Stimulated activated naive CD8-positive, alpha-beta T cell treated with anti-CD3 and anti-CD28 coated beads, Interleukin-15, amount 100 ng/mL, for 72 hours (primary cell): ENCODE data around the gene ATRAID.
"Not testable (repeated sequence)": the region's sequence is repeated elsewhere in the genome, so short reads cannot be mapped to it uniquely, and the experiment has no call there.

Source experiments
- ATAC-seq: fragments of 150-1000 bp; cut with Tn5 transposase; 2 replicates; pipeline ENCODE4 v1.10.0; 2021; ENCODE audit warnings: mild to moderate bottlenecking, moderate library complexity
- DNase-seq, 2 donors: peaks; one replicate each; pipeline ENCODE4 v3.0.0; 2021 to 2022
- H3K27ac Mint-ChIP-seq, 2 donors: one replicate each; pipeline ENCODE4 v1.8.0; 2022; ENCODE audit warnings: mild to moderate bottlenecking in 2 of 2, mixed read lengths in 2 of 2, moderate library complexity in 2 of 2
- H3K27me3 Mint-ChIP-seq: one replicate; pipeline ENCODE4 v1.8.0; 2022; ENCODE audit warnings: mixed read lengths
- H3K4me1 Mint-ChIP-seq: one replicate; pipeline ENCODE4 v1.8.0; 2022; ENCODE audit warnings: mild to moderate bottlenecking, mixed read lengths
- H3K4me3 Mint-ChIP-seq, 2 donors: one replicate each; pipeline ENCODE4 v1.8.0; 2022; ENCODE audit warnings: mild to moderate bottlenecking in 2 of 2, mixed read lengths in 2 of 2, moderate library complexity in 1 of 2
- H3K9me3 Mint-ChIP-seq, 2 donors: one replicate each; pipeline ENCODE4 v1.8.0; 2022; ENCODE audit warnings: mixed read lengths in 2 of 2

ATRAID gene

GRCh38 chr2:27185331-27186026 lies 26.4 kb upstream of the ATRAID start:
- H3K9me3 Mint-ChIP-seq: no peaks in the 10 kb centered on the region
- ATAC-seq (no peak), DNase-seq (no peak)
- H3K27ac Mint-ChIP-seq: no peak overlapping the region
- H3K4me1 Mint-ChIP-seq: no peaks in the 10 kb centered on the region
- no peak overlapping the region for H3K4me3 Mint-ChIP-seq
- H3K27me3 Mint-ChIP-seq: peaks cover 33% of the 10 kb centered on the region

- Mint-ChIP-seq H3K27ac (no peak overlapping the region), H3K9me3 (no peaks in the 10 kb centered on the region), H3K4me1 (no peaks in the 10 kb centered on the region), H3K4me3 (no peak overlapping the region), H3K27me3 (peaks cover 27% of the 10 kb centered on the region)
- ATAC-seq (no peak), DNase-seq (no peak)
Measured at GRCh38 chr2:27186613-27187345, 25.1 kb upstream of the ATRAID start.

- Mint-ChIP-seq H3K9me3 (no peaks in the 10 kb centered on the region), H3K4me3 (no peak overlapping the region), H3K27me3 (peaks cover 16% of the 10 kb centered on the region), H3K4me1 (no peaks in the 10 kb centered on the region), H3K27ac (no peak overlapping the region)
- ATAC-seq (no peak), DNase-seq (no peak)
Measured at GRCh38 chr2:27189989-27190388, 21.9 kb upstream of the ATRAID start.

GRCh38 chr2:27191070-27191829 lies 20.6 kb upstream of the ATRAID start:
- DNase-seq (peak; percentile 21 to 43), ATAC-seq (peak; percentile 90)
- Mint-ChIP-seq H3K9me3 (no peaks in the 10 kb centered on the region), H3K27ac (no peak overlapping the region), H3K27me3 (peaks cover 16% of the 10 kb centered on the region), H3K4me3 (no peak overlapping the region), H3K4me1 (no peaks in the 10 kb centered on the region)

GRCh38 chr2:27194538-27195354 lies 17.1 kb upstream of the ATRAID start:
- H3K9me3 Mint-ChIP-seq: no peaks in the 10 kb centered on the region
- H3K4me1 Mint-ChIP-seq: no peaks in the 10 kb centered on the region
- DNase-seq (no peak), ATAC-seq (no peak)
- peaks cover 7% of the 10 kb centered on the region for H3K27me3 Mint-ChIP-seq
- no peak overlapping the region for H3K4me3 Mint-ChIP-seq
- H3K27ac Mint-ChIP-seq: no peak overlapping the region

- H3K27ac Mint-ChIP-seq, H3K27me3 Mint-ChIP-seq, DNase-seq, H3K9me3 Mint-ChIP-seq, H3K4me3 Mint-ChIP-seq, H3K4me1 Mint-ChIP-seq, ATAC-seq: not testable (repeated sequence)
Measured at GRCh38 chr2:27195799-27196198, 16.0 kb upstream of the ATRAID start.

- DNase-seq, H3K27ac Mint-ChIP-seq, ATAC-seq, H3K9me3 Mint-ChIP-seq, H3K4me1 Mint-ChIP-seq, H3K4me3 Mint-ChIP-seq, H3K27me3 Mint-ChIP-seq: not testable (repeated sequence)
Measured at GRCh38 chr2:27198068-27198467, 13.8 kb upstream of the ATRAID start.

GRCh38 chr2:27198627-27199026 lies 13.2 kb upstream of the ATRAID start:
- Mint-ChIP-seq H3K4me3 (no peak overlapping the region), H3K27me3 (no peaks in the 10 kb centered on the region), H3K9me3 (no peaks in the 10 kb centered on the region), H3K27ac (no peak overlapping the region), H3K4me1 (peaks cover 3% of the 10 kb centered on the region)
- DNase-seq (no peak), ATAC-seq (no peak)

GRCh38 chr2:27199241-27199640 lies 12.6 kb upstream of the ATRAID start:
- DNase-seq (no peak), ATAC-seq (no peak)
- H3K4me1 Mint-ChIP-seq: peaks cover 6% of the 10 kb centered on the region
- H3K27ac Mint-ChIP-seq: no peak overlapping the region
- no peak overlapping the region for H3K4me3 Mint-ChIP-seq
- H3K27me3 Mint-ChIP-seq: no peaks in the 10 kb centered on the region
- no peaks in the 10 kb centered on the region for H3K9me3 Mint-ChIP-seq

GRCh38 chr2:27201675-27202074 lies 10.2 kb upstream of the ATRAID start:
- H3K27me3 Mint-ChIP-seq: no peaks in the 10 kb centered on the region
- H3K4me1 Mint-ChIP-seq: peaks cover 13% of the 10 kb centered on the region
- H3K4me3 Mint-ChIP-seq: no peak overlapping the region
- H3K27ac Mint-ChIP-seq: peak overlapping the region in 1 of 2 donors; percentile 86
- DNase-seq: no peak
- no peak for ATAC-seq
- no peaks in the 10 kb centered on the region for H3K9me3 Mint-ChIP-seq

GRCh38 chr2:27202854-27203253 lies 9.0 kb upstream of the ATRAID start:
- DNase-seq (no peak), ATAC-seq (no peak)
- Mint-ChIP-seq H3K4me3 (no peak overlapping the region), H3K9me3 (no peaks in the 10 kb centered on the region), H3K27me3 (no peaks in the 10 kb centered on the region), H3K27ac (peak overlapping the region; percentile 2 to 63), H3K4me1 (peaks cover 24% of the 10 kb centered on the region)

- Mint-ChIP-seq H3K4me1 (peaks cover 32% of the 10 kb centered on the region), H3K4me3 (no peak overlapping the region), H3K9me3 (no peaks in the 10 kb centered on the region), H3K27me3 (no peaks in the 10 kb centered on the region), H3K27ac (peak overlapping the region in 1 of 2 donors; percentile 29)
- DNase-seq: no peak
- ATAC-seq: no peak
Measured at GRCh38 chr2:27203741-27204140, 8.1 kb upstream of the ATRAID start.

- H3K4me3 Mint-ChIP-seq: no peak overlapping the region
- no peak overlapping the region for H3K27ac Mint-ChIP-seq
Measured at GRCh38 chr2:27204566-27204965, 7.3 kb upstream of the ATRAID start.

GRCh38 chr2:27205206-27205605 lies 6.6 kb upstream of the ATRAID start:
- H3K4me3 Mint-ChIP-seq: no peak overlapping the region
- no peak overlapping the region for H3K27ac Mint-ChIP-seq
- ATAC-seq (no peak), DNase-seq (no peak)
- H3K9me3 Mint-ChIP-seq: no peaks in the 10 kb centered on the region
- no peaks in the 10 kb centered on the region for H3K27me3 Mint-ChIP-seq
- H3K4me1 Mint-ChIP-seq: peaks cover 45% of the 10 kb centered on the region

More at GRCh38 chr2:27204566-27204965, 7.3 kb upstream of the ATRAID start:
- Mint-ChIP-seq H3K9me3 (no peaks in the 10 kb centered on the region), H3K4me1 (peaks cover 39% of the 10 kb centered on the region), H3K27me3 (no peaks in the 10 kb centered on the region)
- ATAC-seq (no peak), DNase-seq (no peak)

- DNase-seq (no peak), ATAC-seq (no peak)
- Mint-ChIP-seq H3K27ac (no peak overlapping the region), H3K27me3 (no peaks in the 10 kb centered on the region), H3K4me1 (peaks cover 56% of the 10 kb centered on the region), H3K4me3 (no peak overlapping the region), H3K9me3 (no peaks in the 10 kb centered on the region)
Measured at GRCh38 chr2:27206346-27206745, 5.5 kb upstream of the ATRAID start.
